Activated CD8-positive, alpha-beta T cell treated with anti-CD3 and anti-CD28 coated beads for 36 hours (primary cell): ENCODE measurements around the gene ZBTB26. TPM values are rescaled to one million over a fixed set of nuclear protein-coding genes. Genes with fewer than 3 reads are reported as not detected.
A peak's percentile ranks its signal among the peaks of the same experiment; 100 is the strongest.

ENCODE experiments used
- ATAC-seq: fragments of 200-7000 bp; cut with Tn5 transposase; one replicate; pipeline ENCODE4 v1.10.0; 2021; ENCODE audit warnings: mild to moderate bottlenecking, moderate library complexity
- CTCF ChIA-PET: fragments of 350-600 bp; sonication (Branson Sonifier 250); formaldehyde crosslinking; loops from one replicate; lab custom pipeline; 2021; ENCODE audit warnings: antibody characterized with exemption; lab: Charles Lee
- POLR2A ChIA-PET: fragments of 350-600 bp; sonication (Branson Sonifier 250); formaldehyde crosslinking; loops from one replicate; lab custom pipeline; 2021; ENCODE audit warnings: antibody characterized with exemption; lab: Charles Lee
- DNase-seq: peaks from one replicate; pipeline ENCODE4 v3.0.0-alpha.2; 2020
- H3K27ac Mint-ChIP-seq: one replicate; pipeline ENCODE4 v1.8.0; 2021; ENCODE audit warnings: mild to moderate bottlenecking, mixed read lengths
- H3K27me3 Mint-ChIP-seq: one replicate; pipeline ENCODE4 v1.8.0; 2021; ENCODE audit warnings: mixed read lengths
- H3K36me3 Mint-ChIP-seq: one replicate; pipeline ENCODE4 v1.8.0; 2021; ENCODE audit warnings: low read depth, mixed read lengths
- H3K4me1 Mint-ChIP-seq: one replicate; pipeline ENCODE4 v1.8.0; 2021; ENCODE audit warnings: low read depth, mixed read lengths
- H3K4me3 Mint-ChIP-seq: one replicate; pipeline ENCODE4 v1.8.0; 2021; ENCODE audit warnings: mild to moderate bottlenecking, moderate library complexity, mixed read lengths
- H3K9me3 Mint-ChIP-seq: one replicate; pipeline ENCODE4 v1.8.0; 2021; ENCODE audit warnings: mixed read lengths
- CTCF ChIP-seq: fragments of 200-600 bp; IDR thresholded peaks from one replicate; pipeline ENCODE4 v1.8.0; 2022; ENCODE audit warnings: antibody characterized with exemption, mild to moderate bottlenecking
- intact Hi-C: fragments of 100-400 bp; cut with micrococcal nuclease; formaldehyde crosslinking; loops from one replicate; pipeline ENCODE4 v1.10.0; 2022
- total RNA-seq, 2 experiments: library from RNA; stranded (reverse); gene quantifications; one replicate each; pipeline ENCODE4 v1.2.3, GENCODE V29; 2021

Gene ZBTB26
- total RNA-seq, 2 experiments from 2014 or later: 5.3 to 6.2 TPM

GRCh38 chr9:122936464-122936863 is 5.2 kb upstream of the ZBTB26 start:
- CTCF ChIA-PET: interaction anchor here (0.8 kb wide), 1 partner anchor 11 kb away, joined by 3 read pairs; no protein-coding TSS in a partner anchor
- ATAC-seq: no peak
- intact Hi-C loops: no loop called here
- POLR2A ChIA-PET: no interaction called here
- Mint-ChIP-seq H3K36me3 (peaks cover 22% of the 10 kb centered on the region), H3K4me1 (peaks cover 22% of the 10 kb centered on the region), H3K4me3 (no peak overlapping the region), H3K27ac (no peak overlapping the region), H3K9me3 (no peaks in the 10 kb centered on the region), H3K27me3 (no peaks in the 10 kb centered on the region)
- no peak for TF ChIP-seq CTCF
- DNase-seq: no peak

GRCh38 chr9:122930541-122931225 is 629 bp downstream of the ZBTB26 start:
- ATAC-seq (no peak), DNase-seq (no peak)
- Mint-ChIP-seq H3K27ac (peak overlapping the region; percentile 36), H3K4me3 (no peak overlapping the region), H3K36me3 (peaks cover 8% of the 10 kb centered on the region), H3K9me3 (no peaks in the 10 kb centered on the region), H3K4me1 (peaks cover 12% of the 10 kb centered on the region), H3K27me3 (no peaks in the 10 kb centered on the region)
- ChIA-PET POLR2A (interaction anchor here (0.8 to 2.7 kb wide), 6 partner anchors 10 to 26 kb away, joined by 3 to 27 read pairs (median 8); partner anchors contain the start of genes RABGAP1, RC3H2 and ZBTB6), CTCF (interaction anchor here (1.3 to 2.6 kb wide), 2 partner anchors 10 to 60 kb away, joined by 4 to 9 read pairs; partner anchors contain the start of gene RABGAP1)
- TF ChIP-seq CTCF: no peak
- intact Hi-C loops: no loop called here

- H3K27ac Mint-ChIP-seq: no peak overlapping the region
- no peak for TF ChIP-seq CTCF
- H3K4me1 Mint-ChIP-seq: peaks cover 10% of the 10 kb centered on the region
- intact Hi-C loops: no loop called here
- DNase-seq (no peak), ATAC-seq (no peak)
- peaks cover 7% of the 10 kb centered on the region for H3K36me3 Mint-ChIP-seq
- H3K4me3 Mint-ChIP-seq: no peak overlapping the region
- no peaks in the 10 kb centered on the region for H3K27me3 Mint-ChIP-seq
- POLR2A ChIA-PET: interaction anchor here (1.0 to 2.1 kb wide), 3 partner anchors 10 to 25 kb away, joined by 6 to 7 read pairs (median 6); partner anchors contain the start of genes RABGAP1, RC3H2 and ZBTB6
- CTCF ChIA-PET: interaction anchor here (0.7 to 2.6 kb wide), 6 partner anchors 8 to 95 kb away, joined by 3 to 9 read pairs (median 4); partner anchors contain the start of genes RABGAP1 and ZBTB6
- no peaks in the 10 kb centered on the region for H3K9me3 Mint-ChIP-seq
Measured at GRCh38 chr9:122929796-122930354, 1.4 kb downstream of the ZBTB26 start.

- ChIA-PET CTCF (interaction anchor here (1.0 kb wide), 1 partner anchor 16 kb away, joined by 3 read pairs; no protein-coding TSS in a partner anchor), POLR2A (interaction anchor here (0.6 to 1.0 kb wide), 2 partner anchors 11 to 1090 kb away, joined by 3 to 4 read pairs; partner anchors contain the start of gene ZBTB6)
- Mint-ChIP-seq H3K9me3 (no peaks in the 10 kb centered on the region), H3K36me3 (peaks cover 3% of the 10 kb centered on the region), H3K27me3 (no peaks in the 10 kb centered on the region), H3K4me1 (peaks cover 3% of the 10 kb centered on the region), H3K27ac (no peak overlapping the region), H3K4me3 (no peak overlapping the region)
- DNase-seq (no peak), ATAC-seq (no peak)
- intact Hi-C loops: no loop called here
- no peak for TF ChIP-seq CTCF
Measured at GRCh38 chr9:122923947-122924346, 7.4 kb downstream of the ZBTB26 start.

GRCh38 chr9:122922713-122923112 is 8.6 kb downstream of the ZBTB26 start:
- Mint-ChIP-seq H3K36me3 (peaks cover 3% of the 10 kb centered on the region), H3K4me1 (peaks cover 3% of the 10 kb centered on the region), H3K4me3 (no peak overlapping the region), H3K9me3 (no peaks in the 10 kb centered on the region), H3K27me3 (no peaks in the 10 kb centered on the region), H3K27ac (no peak overlapping the region)
- TF ChIP-seq CTCF: no peak
- DNase-seq: no peak
- no peak for ATAC-seq
- POLR2A ChIA-PET: interaction anchor here (0.6 kb wide), 2 partner anchors 10 to 13 kb away, joined by 3 to 5 read pairs; no protein-coding TSS in a partner anchor
- CTCF ChIA-PET: no interaction called here
- intact Hi-C loops: no loop called here
